Measurements from ENCODE around the gene MEG3. TPM values are rescaled to one million over a fixed set of nuclear protein-coding genes. Genes with fewer than 3 reads are reported as not detected.

The MEG3 gene
- total and polyA plus RNA-seq, 2 experiments from 2014 or later: not detected

- TF ChIP-seq, protein P1, sequence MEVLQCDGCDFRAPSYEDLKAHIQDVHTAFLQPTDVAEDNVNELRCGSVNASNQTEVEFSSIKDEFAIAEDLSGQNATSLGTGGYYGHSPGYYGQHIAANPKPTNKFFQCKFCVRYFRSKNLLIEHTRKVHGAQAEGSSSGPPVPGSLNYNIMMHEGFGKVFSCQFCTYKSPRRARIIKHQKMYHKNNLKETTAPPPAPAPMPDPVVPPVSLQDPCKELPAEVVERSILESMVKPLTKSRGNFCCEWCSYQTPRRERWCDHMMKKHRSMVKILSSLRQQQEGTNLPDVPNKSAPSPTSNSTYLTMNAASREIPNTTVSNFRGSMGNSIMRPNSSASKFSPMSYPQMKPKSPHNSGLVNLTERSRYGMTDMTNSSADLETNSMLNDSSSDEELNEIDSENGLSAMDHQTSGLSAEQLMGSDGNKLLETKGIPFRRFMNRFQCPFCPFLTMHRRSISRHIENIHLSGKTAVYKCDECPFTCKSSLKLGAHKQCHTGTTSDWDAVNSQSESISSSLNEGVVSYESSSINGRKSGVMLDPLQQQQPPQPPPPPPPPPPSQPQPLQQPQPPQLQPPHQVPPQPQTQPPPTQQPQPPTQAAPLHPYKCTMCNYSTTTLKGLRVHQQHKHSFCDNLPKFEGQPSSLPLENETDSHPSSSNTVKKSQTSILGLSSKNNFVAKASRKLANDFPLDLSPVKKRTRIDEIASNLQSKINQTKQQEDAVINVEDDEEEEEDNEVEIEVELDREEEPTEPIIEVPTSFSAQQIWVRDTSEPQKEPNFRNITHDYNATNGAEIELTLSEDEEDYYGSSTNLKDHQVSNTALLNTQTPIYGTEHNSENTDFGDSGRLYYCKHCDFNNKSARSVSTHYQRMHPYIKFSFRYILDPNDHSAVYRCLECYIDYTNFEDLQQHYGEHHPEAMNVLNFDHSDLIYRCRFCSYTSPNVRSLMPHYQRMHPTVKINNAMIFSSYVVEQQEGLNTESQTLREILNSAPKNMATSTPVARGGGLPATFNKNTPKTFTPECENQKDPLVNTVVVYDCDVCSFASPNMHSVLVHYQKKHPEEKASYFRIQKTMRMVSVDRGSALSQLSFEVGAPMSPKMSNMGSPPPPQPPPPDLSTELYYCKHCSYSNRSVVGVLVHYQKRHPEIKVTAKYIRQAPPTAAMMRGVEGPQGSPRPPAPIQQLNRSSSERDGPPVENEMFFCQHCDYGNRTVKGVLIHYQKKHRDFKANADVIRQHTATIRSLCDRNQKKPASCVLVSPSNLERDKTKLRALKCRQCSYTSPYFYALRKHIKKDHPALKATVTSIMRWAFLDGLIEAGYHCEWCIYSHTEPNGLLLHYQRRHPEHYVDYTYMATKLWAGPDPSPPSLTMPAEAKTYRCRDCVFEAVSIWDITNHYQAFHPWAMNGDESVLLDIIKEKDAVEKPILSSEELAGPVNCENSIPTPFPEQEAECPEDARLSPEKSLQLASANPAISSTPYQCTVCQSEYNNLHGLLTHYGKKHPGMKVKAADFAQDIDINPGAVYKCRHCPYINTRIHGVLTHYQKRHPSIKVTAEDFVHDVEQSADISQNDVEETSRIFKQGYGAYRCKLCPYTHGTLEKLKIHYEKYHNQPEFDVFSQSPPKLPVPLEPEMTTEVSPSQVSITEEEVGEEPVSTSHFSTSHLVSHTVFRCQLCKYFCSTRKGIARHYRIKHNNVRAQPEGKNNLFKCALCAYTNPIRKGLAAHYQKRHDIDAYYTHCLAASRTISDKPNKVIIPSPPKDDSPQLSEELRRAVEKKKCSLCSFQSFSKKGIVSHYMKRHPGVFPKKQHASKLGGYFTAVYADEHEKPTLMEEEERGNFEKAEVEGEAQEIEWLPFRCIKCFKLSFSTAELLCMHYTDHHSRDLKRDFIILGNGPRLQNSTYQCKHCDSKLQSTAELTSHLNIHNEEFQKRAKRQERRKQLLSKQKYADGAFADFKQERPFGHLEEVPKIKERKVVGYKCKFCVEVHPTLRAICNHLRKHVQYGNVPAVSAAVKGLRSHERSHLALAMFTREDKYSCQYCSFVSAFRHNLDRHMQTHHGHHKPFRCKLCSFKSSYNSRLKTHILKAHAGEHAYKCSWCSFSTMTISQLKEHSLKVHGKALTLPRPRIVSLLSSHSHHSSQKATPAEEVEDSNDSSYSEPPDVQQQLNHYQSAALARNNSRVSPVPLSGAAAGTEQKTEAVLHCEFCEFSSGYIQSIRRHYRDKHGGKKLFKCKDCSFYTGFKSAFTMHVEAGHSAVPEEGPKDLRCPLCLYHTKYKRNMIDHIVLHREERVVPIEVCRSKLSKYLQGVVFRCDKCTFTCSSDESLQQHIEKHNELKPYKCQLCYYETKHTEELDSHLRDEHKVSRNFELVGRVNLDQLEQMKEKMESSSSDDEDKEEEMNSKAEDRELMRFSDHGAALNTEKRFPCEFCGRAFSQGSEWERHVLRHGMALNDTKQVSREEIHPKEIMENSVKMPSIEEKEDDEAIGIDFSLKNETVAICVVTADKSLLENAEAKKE (CRISPR knock-in tag; IDR thresholded peaks at IDR 0.05): no peak
- TF ChIP-seq NANOG (IDR thresholded peaks at IDR 0.05; ENCODE audit: borderline replicate concordance) (no peak), ZNF331 (CRISPR knock-in tag; IDR thresholded peaks at IDR 0.05; ENCODE audit: low read depth) (no peak), CTCF (conservative IDR thresholded peaks at IDR 0.05; ENCODE audit: low read depth in 2 of 2) (no peak), CREB1 (CRISPR knock-in tag; IDR thresholded peaks at IDR 0.05; ENCODE audit: low read depth) (no peak), ETS1 (IDR thresholded peaks at IDR 0.05) (no peak), STAT1 (IDR thresholded peaks at IDR 0.05; ENCODE audit: unreplicated experiment) (no peak), EZH2 (IDR thresholded peaks at IDR 0.05; ENCODE audit: low read depth, unreplicated experiment) (no peak), EZH2phosphoT487 (IDR thresholded peaks at IDR 0.05; ENCODE audit: unreplicated experiment) (no peak)
These were observed 4.8 kb downstream of the MEG3 start (continued) for GRCh38 chr14:100830681-100831080.

All from GM23338 (cell line).